Right cardiac atrium (tissue), 5 donors: Measurements from ENCODE around the gene PEPD. TPM values are rescaled to one million over a fixed set of nuclear protein-coding genes. Genes with fewer than 3 reads are reported as not detected.
A peak's percentile ranks its signal among the peaks of the same experiment; 100 is the strongest.

ENCODE experiments used
- ATAC-seq, 2 donors: fragments of 200-7000 bp; cut with Tn5 transposase; one replicate each; pipeline versions ENCODE4 v1.8.0 to v1.9.1; 2020; ENCODE audit warnings: moderate library complexity in 2 of 2, mild to moderate bottlenecking in 1 of 2
- DNase-seq, 3 donors: peaks; one replicate each; pipeline ENCODE4 v3.0.0-alpha.2; 2020
- H3K27ac ChIP-seq: one replicate; pipeline ENCODE4 v1.5.1; 2013; ENCODE audit warnings: mild to moderate bottlenecking, low read length, control low read depth, moderate library complexity
- H3K27me3 ChIP-seq: one replicate; pipeline ENCODE4 v1.6.1; 2013; ENCODE audit not compliant: control insufficient read depth, insufficient read depth
- H3K4me1 ChIP-seq: one replicate; pipeline ENCODE4 v1.6.1; 2013; ENCODE audit warnings: low read length; ENCODE audit not compliant: control insufficient read depth, insufficient read depth
- H3K4me3 ChIP-seq: one replicate; pipeline ENCODE4 v1.5.1; 2013; ENCODE audit warnings: low read length, control low read depth
- H3K9me3 ChIP-seq: one replicate; pipeline ENCODE4 v1.6.1; 2013; ENCODE audit warnings: low read length; ENCODE audit not compliant: control insufficient read depth
- WGBS: extraction: QIAGEN DNeasy Blood & Tissue Kit; methylation state at CpG from one replicate; pipeline ENCODE4 v1.1.7; 2013; 5-methylcytosine and 5-hydroxymethylcytosine counted together
- intact Hi-C, 4 donors: fragments of 100-400 bp; cut with DNase I; formaldehyde crosslinking; loops; one replicate each; pipeline versions ENCODE4 v1.11.0 to v1.14.0; 2022 to 2023
- polyA plus RNA-seq: library from polyadenylated mRNA; stranded (reverse); fragments of 200-250 nt; gene quantifications from one replicate; pipeline ENCODE4 v1.2.3, GENCODE V29; 2013
- total RNA-seq, 4 donors: library from RNA; stranded (reverse); fragmentation: NEBNext Ultra II Directional; extraction: Animal tissue kit (Norgen Biotek cat#: 25700); gene quantifications; one replicate each; pipeline ENCODE4 v1.2.1, GENCODE V29; 2021
- donor health status: healthy with polysubstance abuse.
- donor health status: DM: no; HTN: yes; CAD: no.
- donor health status: DM: no; HTN: no; CAD: no.
- donor health status: DM: no; HTN: yes; CAD: no; lungs with severe emphysema.
- donor health status: DM: yes; HTN: yes; CAD: no.

PEPD gene
- total and polyA plus RNA-seq, 5 donors = 27.7 to 37.5 (median 34.4) TPM

DNA sequence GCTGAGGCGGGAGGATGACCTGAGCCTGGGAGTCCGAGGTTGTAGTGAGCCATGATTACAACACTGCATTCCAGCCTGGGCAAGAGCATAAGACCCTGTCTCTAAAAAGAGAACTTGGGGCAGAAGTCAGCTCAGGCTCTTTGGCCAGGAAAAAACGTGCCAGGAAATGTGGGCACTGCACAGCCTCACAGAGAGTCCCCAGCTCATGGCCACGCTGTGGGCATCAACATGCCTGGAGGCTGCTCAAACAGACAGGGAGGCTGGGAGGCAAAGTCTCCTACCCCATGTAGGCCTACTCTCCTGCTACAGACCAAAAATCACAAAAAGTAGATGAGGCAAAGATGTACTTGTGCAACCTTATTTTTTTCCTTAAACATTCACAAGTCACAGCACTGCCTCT is 49.4 kb downstream of the PEPD start:
- 94% methylated on average over 4 of the region's 4 CpGs for WGBS
- no peaks in the 10 kb centered on the region for H3K27me3 ChIP-seq
- ATAC-seq (no peak), DNase-seq (no peak)
- no peaks in the 10 kb centered on the region for H3K4me1 ChIP-seq
- intact Hi-C loops = no loop called here
- no peak overlapping the region for H3K27ac ChIP-seq
- no peak overlapping the region for H3K4me3 ChIP-seq
- H3K9me3 ChIP-seq = no peaks in the 10 kb centered on the region

DNA sequence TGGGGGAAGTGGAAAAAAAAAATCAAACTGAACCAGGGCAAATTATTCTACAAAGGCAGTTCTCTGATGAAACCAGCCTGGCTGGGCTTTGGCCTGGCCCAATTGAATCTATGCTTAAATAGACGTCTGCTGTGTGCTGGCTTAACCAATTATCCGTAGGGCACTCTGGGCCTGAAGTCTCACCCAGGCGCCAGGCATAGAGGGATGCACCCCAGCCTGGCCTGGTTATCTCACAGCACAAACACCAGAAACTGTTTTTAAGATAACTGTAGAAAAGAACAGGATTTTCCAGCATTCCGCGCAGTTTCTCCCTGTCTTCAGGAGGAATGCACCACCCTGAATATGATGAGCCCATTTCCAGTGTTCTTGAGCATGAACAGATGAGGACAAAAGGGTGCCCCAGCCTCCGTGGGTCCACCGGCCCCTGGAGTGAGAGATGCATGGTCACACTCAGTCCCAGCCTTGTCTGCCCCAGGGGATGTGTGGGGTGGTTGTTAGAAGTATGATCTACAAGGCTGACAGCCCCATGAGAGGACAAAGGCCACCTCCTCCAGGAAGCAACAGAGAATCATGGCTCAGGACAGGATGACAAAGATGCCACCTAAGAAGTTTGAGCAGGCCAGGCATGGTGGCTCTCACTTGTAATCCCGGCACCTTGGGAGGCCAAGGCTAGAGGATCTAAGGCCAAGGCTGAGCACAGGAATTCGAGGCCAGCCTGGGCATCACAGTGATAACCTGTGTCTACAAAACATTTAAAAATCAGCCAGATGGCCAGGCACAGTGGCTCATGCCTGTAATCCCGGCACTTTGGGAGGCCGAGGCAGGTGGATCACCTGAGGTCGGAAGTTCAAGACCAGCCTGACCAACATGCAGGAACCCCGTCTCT is 50.2 kb downstream of the PEPD start:
- intact Hi-C loops = no loop called here
- ATAC-seq (no peak), DNase-seq (no peak)
- Histone ChIP-seq H3K27ac (no peak overlapping the region), H3K27me3 (no peaks in the 10 kb centered on the region), H3K4me3 (no peak overlapping the region), H3K9me3 (no peaks in the 10 kb centered on the region), H3K4me1 (no peaks in the 10 kb centered on the region)
- WGBS = 95% methylated on average over 13 of the region's 13 CpGs

DNA sequence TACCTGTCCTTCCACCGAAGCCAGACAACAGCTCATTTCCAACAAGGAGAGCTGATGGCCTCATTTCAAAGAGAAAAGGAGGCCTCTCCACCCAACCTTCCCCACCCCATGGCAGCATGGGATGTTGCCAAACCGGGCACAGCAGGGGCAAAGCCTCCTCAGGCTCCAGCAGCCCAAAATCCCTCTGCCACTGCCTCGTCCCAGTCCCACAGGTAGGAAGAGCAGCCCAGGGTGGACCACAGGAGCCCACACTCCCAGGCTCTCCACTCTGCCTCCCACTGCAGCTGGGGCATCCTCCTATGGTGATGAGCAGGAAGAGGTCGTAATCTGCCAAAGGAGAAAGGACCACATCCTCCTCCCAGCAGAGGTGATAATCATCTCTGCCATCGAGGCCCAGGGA is 50.9 kb downstream of the PEPD start:
- Histone ChIP-seq H3K27me3 (no peaks in the 10 kb centered on the region), H3K27ac (no peak overlapping the region), H3K9me3 (no peaks in the 10 kb centered on the region), H3K4me1 (no peaks in the 10 kb centered on the region), H3K4me3 (no peak overlapping the region)
- DNase-seq (no peak), ATAC-seq (no peak)
- 86% methylated on average over 5 of the region's 5 CpGs for WGBS
- intact Hi-C loops = no loop called here

DNA sequence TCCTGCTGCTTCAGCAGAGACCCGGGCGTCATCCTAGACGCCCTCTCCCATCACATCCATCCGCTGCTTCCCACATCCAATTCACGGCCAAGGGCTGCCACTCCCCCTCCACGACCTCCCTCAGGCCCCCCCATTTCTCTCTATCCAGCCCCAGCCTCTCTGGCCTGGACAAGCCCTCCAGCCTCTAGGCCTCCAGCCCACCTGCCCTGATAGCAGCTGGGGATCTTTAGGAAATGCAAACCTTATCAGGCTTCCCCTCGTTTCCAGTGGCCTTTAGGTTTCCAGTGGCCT is 51.6 kb downstream of the PEPD start:
- ATAC-seq = no peak
- H3K4me1 ChIP-seq = no peaks in the 10 kb centered on the region
- no peaks in the 10 kb centered on the region for H3K9me3 ChIP-seq
- DNase-seq = no peak
- no peak overlapping the region for H3K4me3 ChIP-seq
- intact Hi-C loops = no loop called here
- H3K27ac ChIP-seq = no peak overlapping the region
- no peaks in the 10 kb centered on the region for H3K27me3 ChIP-seq
- WGBS = 92% methylated on average over 7 of the region's 7 CpGs

DNA sequence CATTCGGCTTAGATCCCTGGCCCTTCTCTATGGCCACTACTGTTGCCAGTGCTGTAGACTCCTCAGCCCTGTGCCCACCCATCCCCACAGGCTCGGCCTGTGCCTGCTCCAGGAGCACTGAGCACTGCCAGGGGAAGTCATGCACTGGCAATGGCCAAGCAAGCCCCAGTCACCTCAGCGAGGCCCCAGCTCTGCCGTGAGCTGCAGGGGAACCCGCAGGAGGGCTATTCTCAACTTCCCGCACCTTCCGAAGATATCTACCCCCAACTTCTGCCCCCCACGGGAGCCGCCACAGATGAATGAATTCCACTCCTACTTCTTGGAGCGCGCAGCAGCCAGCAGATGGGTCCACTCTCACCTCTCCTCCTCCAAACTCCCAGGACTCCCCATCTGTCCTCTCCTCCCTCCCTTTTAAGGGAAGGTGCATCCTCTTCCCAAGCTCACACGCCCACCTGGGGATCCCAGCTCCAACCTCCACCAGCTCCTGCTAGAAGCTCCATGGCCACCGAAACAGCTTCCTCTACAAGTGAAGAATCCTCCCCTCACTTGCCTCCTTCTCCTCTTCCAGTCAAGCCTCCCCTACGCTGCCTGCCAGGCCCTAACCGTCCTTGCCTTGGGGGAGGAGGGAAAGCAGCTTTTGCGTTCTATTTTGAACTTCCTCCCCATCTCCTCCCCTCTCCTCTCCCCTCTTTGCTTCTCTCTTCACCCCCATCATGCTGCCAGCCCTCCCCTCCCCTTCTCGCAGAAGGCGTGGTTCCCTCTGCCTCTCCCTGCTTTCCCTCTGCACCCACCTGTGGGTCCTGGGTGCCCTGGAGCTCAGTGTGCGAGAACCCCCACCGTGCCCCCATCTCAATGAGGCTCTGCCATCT is 52.2 kb downstream of the PEPD start:
- ATAC-seq (no peak), DNase-seq (no peak)
- 91% methylated on average over 20 of the region's 20 CpGs for WGBS
- no peak overlapping the region for H3K27ac ChIP-seq
- intact Hi-C loops = no loop called here
- no peaks in the 10 kb centered on the region for H3K9me3 ChIP-seq
- no peak overlapping the region for H3K4me3 ChIP-seq
- no peaks in the 10 kb centered on the region for H3K4me1 ChIP-seq
- H3K27me3 ChIP-seq = no peaks in the 10 kb centered on the region

DNA sequence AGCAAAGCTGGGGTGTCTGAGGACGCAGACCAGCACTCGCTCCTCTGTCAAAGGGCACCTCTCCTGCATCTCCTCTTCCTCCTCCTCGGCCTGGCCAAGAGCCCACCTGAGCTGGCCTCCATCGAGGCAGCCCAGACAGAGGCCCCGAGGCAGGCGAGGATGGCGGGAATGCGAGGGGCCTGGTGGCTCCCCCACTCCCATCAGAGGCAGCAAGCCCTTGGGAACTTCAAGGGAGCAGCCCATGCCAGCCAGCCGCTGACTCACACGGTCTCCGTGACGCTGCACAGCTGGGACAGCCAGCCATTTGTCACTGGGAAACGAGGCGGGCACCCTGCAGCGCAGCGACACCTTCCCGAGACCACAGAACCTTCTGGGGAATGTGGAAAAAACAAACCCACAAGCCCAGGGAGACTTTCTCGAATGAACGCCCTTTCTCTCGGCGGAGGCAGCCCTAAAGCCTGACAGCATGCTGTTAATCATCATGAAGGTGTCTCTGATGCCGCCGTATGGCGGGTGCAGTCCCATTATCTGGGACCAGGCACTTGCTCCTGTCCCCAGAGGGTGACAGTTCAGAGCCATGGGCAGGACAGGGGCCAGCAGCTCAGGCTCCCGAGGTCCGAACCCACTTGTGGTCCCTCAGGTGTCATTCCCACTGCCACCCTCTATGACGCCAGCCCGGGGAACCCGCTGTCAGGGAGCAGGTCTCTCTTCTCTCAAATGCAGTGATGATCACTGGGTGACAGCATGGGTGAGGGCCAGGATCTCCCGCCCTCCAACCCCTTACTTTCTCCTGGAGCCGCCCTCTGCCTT is 53.0 kb downstream of the PEPD start:
- Histone ChIP-seq H3K27me3 (no peaks in the 10 kb centered on the region), H3K4me3 (no peak overlapping the region), H3K9me3 (no peaks in the 10 kb centered on the region), H3K27ac (no peak overlapping the region), H3K4me1 (no peaks in the 10 kb centered on the region)
- no peak for DNase-seq
- intact Hi-C loops = no loop called here
- WGBS = 76% methylated on average over 31 of the region's 31 CpGs
- no peak for ATAC-seq

DNA sequence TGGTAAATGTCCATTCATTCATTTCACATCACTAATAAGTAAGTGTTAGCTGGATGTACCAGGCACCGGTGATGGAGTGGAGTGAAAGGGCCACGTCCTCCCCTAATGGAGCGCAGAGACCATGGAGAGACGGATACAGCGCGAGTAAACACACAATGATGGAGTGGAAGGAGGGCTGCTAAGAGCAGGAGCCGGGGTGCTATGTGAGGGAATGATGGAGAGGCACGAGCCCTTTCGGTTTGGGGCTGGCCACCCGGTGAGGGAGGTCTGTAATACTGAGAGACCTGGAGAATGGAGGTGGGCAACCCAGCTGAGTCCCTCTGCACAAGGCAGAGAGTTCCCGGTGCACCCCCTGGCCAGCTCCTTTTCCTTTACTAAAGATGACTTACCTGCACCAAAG is 53.7 kb downstream of the PEPD start:
- Histone ChIP-seq H3K27me3 (no peaks in the 10 kb centered on the region), H3K27ac (no peak overlapping the region), H3K4me3 (no peak overlapping the region), H3K4me1 (no peaks in the 10 kb centered on the region), H3K9me3 (no peaks in the 10 kb centered on the region)
- ATAC-seq (no peak), DNase-seq (no peak)
- WGBS = 93% methylated on average over 11 of the region's 11 CpGs
- intact Hi-C loops = no loop called here

DNA sequence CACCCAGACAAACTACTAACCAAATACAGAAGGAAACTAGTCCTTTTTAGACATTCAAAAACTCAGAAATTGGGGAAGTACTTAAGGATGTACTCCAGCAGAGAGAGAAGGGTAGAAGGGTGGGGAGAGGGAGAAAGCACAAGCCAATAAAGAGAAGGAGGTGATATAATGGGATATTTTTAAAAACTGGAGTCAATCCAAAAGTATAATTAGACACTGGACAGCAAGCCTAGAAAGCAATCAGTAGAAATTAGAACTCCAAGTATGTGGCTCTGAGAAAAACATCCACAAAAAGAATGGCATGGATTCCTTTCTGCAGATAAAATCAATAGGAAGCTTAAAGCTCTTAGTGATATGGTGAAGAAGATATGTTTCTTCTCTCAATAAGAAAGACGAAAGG is 55.8 kb downstream of the PEPD start:
- WGBS = 36% methylated on average over 1 of the region's 1 CpG
- Histone ChIP-seq H3K4me1 (no peaks in the 10 kb centered on the region), H3K4me3 (no peak overlapping the region), H3K27me3 (no peaks in the 10 kb centered on the region), H3K9me3 (no peaks in the 10 kb centered on the region), H3K27ac (no peak overlapping the region)
- intact Hi-C loops = no loop called here
- peak; percentile 25 to 53 for ATAC-seq
- DNase-seq = no peak

DNA sequence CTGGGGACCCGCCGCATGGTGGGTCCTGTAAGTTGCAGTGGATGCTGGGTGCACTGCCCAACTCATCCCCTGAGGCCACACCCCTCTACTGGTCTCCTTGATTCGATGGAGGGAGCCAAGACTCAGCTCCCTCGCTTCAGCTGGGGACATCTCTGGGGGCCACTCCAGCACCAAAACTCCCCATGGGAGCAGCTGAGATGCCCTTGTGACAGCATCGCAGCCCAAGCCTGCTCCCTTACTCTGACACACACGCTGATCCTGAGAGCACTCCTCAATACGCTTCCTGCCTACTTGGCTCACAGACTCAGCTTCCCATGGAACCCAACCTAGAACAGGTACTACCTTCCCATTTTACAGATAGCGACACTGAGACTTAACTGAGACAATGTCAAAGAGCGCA is 56.2 kb downstream of the PEPD start:
- DNase-seq = no peak
- intact Hi-C loops = no loop called here
- no peak for ATAC-seq
- WGBS = 90% methylated on average over 9 of the region's 9 CpGs
- Histone ChIP-seq H3K9me3 (no peaks in the 10 kb centered on the region), H3K27ac (no peak overlapping the region), H3K27me3 (no peaks in the 10 kb centered on the region), H3K4me3 (no peak overlapping the region), H3K4me1 (no peaks in the 10 kb centered on the region)

DNA sequence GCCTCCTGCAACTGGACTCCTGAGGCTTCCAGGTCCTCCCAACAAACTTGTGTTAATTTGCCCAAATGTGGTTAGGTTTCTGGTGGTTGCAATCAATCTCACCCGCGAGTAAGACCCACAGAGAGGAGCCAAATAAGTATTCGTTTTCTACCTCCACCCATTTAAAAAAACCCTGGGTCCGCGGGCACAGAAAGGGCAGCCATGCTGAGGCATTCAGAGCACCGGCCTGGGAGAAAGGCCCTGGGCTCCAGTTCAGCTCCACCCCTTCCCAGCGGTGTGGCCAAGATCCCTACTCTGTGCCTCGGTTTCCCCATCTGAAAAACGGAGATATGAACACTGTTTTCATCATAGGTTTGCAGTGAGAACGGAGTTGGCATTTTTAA is 56.9 kb downstream of the PEPD start:
- DNase-seq = no peak
- WGBS = 91% methylated on average over 10 of the region's 10 CpGs

More for the DNA sequence above, 56.9 kb downstream of the PEPD start:
- Histone ChIP-seq H3K27me3 (no peaks in the 10 kb centered on the region), H3K4me3 (no peak overlapping the region), H3K4me1 (no peaks in the 10 kb centered on the region), H3K27ac (no peak overlapping the region), H3K9me3 (no peaks in the 10 kb centered on the region)
- intact Hi-C loops = no loop called here
- ATAC-seq = no peak
